Measurements from ENCODE around the gene HERC5.

DNA sequence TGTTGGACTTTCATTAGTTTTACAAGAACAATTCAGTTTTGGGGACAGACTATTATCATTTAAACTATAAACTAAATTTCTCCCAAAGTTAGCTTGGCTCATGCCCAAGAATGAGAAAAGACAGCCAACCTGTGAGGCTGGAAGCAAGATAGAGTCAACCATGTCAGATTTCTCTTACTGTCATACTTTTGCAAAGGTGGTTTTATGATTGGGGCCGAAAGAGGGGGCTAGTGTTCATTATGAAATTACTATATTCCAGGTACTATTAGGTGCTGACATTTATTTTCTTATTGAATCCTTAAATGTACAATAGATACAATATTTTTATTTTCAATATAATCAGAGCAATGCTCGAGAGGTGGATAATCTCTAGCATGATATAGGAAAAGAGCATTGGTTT is 47.7 kb upstream of the HERC5 start:
- TF ChIP-seq, protein P1, sequence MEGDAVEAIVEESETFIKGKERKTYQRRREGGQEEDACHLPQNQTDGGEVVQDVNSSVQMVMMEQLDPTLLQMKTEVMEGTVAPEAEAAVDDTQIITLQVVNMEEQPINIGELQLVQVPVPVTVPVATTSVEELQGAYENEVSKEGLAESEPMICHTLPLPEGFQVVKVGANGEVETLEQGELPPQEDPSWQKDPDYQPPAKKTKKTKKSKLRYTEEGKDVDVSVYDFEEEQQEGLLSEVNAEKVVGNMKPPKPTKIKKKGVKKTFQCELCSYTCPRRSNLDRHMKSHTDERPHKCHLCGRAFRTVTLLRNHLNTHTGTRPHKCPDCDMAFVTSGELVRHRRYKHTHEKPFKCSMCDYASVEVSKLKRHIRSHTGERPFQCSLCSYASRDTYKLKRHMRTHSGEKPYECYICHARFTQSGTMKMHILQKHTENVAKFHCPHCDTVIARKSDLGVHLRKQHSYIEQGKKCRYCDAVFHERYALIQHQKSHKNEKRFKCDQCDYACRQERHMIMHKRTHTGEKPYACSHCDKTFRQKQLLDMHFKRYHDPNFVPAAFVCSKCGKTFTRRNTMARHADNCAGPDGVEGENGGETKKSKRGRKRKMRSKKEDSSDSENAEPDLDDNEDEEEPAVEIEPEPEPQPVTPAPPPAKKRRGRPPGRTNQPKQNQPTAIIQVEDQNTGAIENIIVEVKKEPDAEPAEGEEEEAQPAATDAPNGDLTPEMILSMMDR (IDR thresholded peaks at IDR 0.05 in 4 of 5, conservative IDR thresholded peaks at IDR 0.05 in 1 of 5) = no peak
- TF ChIP-seq POLR2A (IDR thresholded peaks at IDR 0.05) = no peak

Measured in gastrocnemius medialis (tissue), 4 donors.